Neuronal stem cell (in vitro differentiated cells): ENCODE data around the gene KCNA2.

Experiments
- DNase-seq: peaks from one replicate; pipeline ENCODE4 v3.0.0-alpha.2; 2013; ENCODE audit warnings: low spot score
- H2AFZ ChIP-seq: one replicate; pipeline ENCODE4 v1.6.1; 2013; ENCODE audit warnings: mild to moderate bottlenecking, low read length, inconsistent platforms
- H2AK5ac ChIP-seq: 2 replicates; pipeline ENCODE4 v1.6.1; 2013; ENCODE audit warnings: low read depth, mild to moderate bottlenecking, inconsistent platforms, low read length, moderate library complexity, mixed read lengths
- H2BK120ac ChIP-seq: 2 replicates; pipeline ENCODE4 v1.6.1; 2013; ENCODE audit warnings: low read depth, mild to moderate bottlenecking, inconsistent platforms, low read length, moderate library complexity, mixed read lengths
- H2BK12ac ChIP-seq: one replicate; pipeline ENCODE4 v1.6.1; 2013; ENCODE audit warnings: low read length, inconsistent platforms
- H2BK15ac ChIP-seq: 2 replicates; pipeline ENCODE4 v1.6.1; 2013; ENCODE audit warnings: mild to moderate bottlenecking, low read length, inconsistent platforms, mixed read lengths
- H2BK5ac ChIP-seq: one replicate; pipeline ENCODE4 v1.6.1; 2013; ENCODE audit warnings: inconsistent platforms, mild to moderate bottlenecking, low read length, moderate library complexity
- H3K14ac ChIP-seq: one replicate; pipeline ENCODE4 v1.6.1; 2013; ENCODE audit warnings: low read length, inconsistent platforms
- H3K18ac ChIP-seq: 2 replicates; pipeline ENCODE4 v1.6.1; 2013; ENCODE audit warnings: low read length, inconsistent platforms
- H3K23ac ChIP-seq: 2 replicates; pipeline ENCODE4 v1.6.1; 2013; ENCODE audit warnings: low read depth, mild to moderate bottlenecking, mixed read lengths, low read length, inconsistent platforms; ENCODE audit not compliant: poor library complexity
- H3K27ac ChIP-seq: replicated peaks from 3 replicates; pipeline ENCODE4 v1.5.1; 2013; ENCODE audit warnings: low read length, inconsistent platforms
- H3K27me3 ChIP-seq, 3 experiments: 2 replicates each; pipeline ENCODE4 v1.6.1; 2013; ENCODE audit warnings: low read length in 3 of 3, mild to moderate bottlenecking in 2 of 3, inconsistent platforms in 1 of 3, low read depth in 1 of 3, mixed read lengths in 1 of 3, moderate library complexity in 1 of 3; ENCODE audit not compliant: control insufficient read depth in 3 of 3, insufficient read depth in 3 of 3
- H3K36me3 ChIP-seq, 2 donors: replicated peaks in 1 of 2; 2 replicates each; pipeline ENCODE4 v1.6.1; 2013; ENCODE audit warnings: low read length in 2 of 2; ENCODE audit not compliant: control insufficient read depth in 2 of 2, insufficient read depth in 2 of 2
- H3K4ac ChIP-seq: 2 replicates; pipeline ENCODE4 v1.6.1; 2013; ENCODE audit warnings: inconsistent platforms, mild to moderate bottlenecking, low read length, moderate library complexity
- H3K4me1 ChIP-seq, 2 donors: 1 replicate in 1 of 2; 2 replicates in 1 of 2; pipeline ENCODE4 v1.6.1; 2013; ENCODE audit warnings: low read length in 2 of 2, low read depth in 1 of 2; ENCODE audit not compliant: control insufficient read depth in 2 of 2, insufficient read depth in 1 of 2
- H3K4me2 ChIP-seq: one replicate; pipeline ENCODE4 v1.6.1; 2013; ENCODE audit warnings: mild to moderate bottlenecking, low read length, inconsistent platforms; ENCODE audit not compliant: insufficient read depth, poor library complexity, severe bottlenecking
- H3K4me3 ChIP-seq, 2 donors: 2 replicates each; pipeline ENCODE4 v1.5.1; 2013; ENCODE audit warnings: low read length in 2 of 2, mild to moderate bottlenecking in 2 of 2, inconsistent platforms in 1 of 2, moderate library complexity in 1 of 2
- H3K79me1 ChIP-seq: one replicate; pipeline ENCODE4 v1.6.1; 2013; ENCODE audit warnings: low read depth, mild to moderate bottlenecking, inconsistent platforms, low read length, moderate library complexity
- H3K9ac ChIP-seq: one replicate; pipeline ENCODE4 v1.6.1; 2013; ENCODE audit warnings: mild to moderate bottlenecking, low read depth, low read length, inconsistent platforms; ENCODE audit not compliant: poor library complexity
- H3K9me3 ChIP-seq, 2 donors: replicated peaks in 1 of 2; 2 replicates each; pipeline versions ENCODE3 to v1.6.1; 2013; ENCODE audit warnings: low read length in 2 of 2, mild to moderate bottlenecking in 2 of 2, inconsistent platforms in 1 of 2, low read depth in 1 of 2, mixed read lengths in 1 of 2, moderate library complexity in 1 of 2; ENCODE audit not compliant: control insufficient read depth in 2 of 2, insufficient read depth in 1 of 2
- H4K8ac ChIP-seq: one replicate; pipeline ENCODE4 v1.6.1; 2013; ENCODE audit warnings: low read depth, mild to moderate bottlenecking, inconsistent platforms, low read length, moderate library complexity
- H4K91ac ChIP-seq: one replicate; pipeline ENCODE4 v1.6.1; 2013; ENCODE audit warnings: low read length, low read depth, mild to moderate bottlenecking, inconsistent platforms; ENCODE audit not compliant: poor library complexity
- WGBS, 2 donors: extraction: QIAGEN DNeasy Blood & Tissue Kit; methylation state at CpG; one replicate each; pipeline ENCODE4 v1.1.7; 2013; ENCODE audit warnings: missing lambda C conversion rate in 2 of 2, mixed read lengths in 1 of 2; ENCODE audit not compliant: insufficient read length in 2 of 2, insufficient replicate concordance in 1 of 2; ENCODE audit errors: extremely low coverage in 2 of 2; 5-methylcytosine and 5-hydroxymethylcytosine counted together

Gene KCNA2

GRCh38 chr1:110557481-110557880 is 48.7 kb downstream of the KCNA2 start:
- no CpG with 5 or more reads among the region's 3 CpGs for WGBS, 2 donors
- Histone ChIP-seq H4K91ac (no peak overlapping the region), H3K18ac (no peak overlapping the region), H3K9ac (no peak overlapping the region), H3K9me3 (no peaks in the 10 kb centered on the region), H4K8ac (no peak overlapping the region), H2AFZ (no peak overlapping the region), H3K4me3 (no peak overlapping the region), H3K27me3 (peaks cover 0 to 54% (median 14%) of the 10 kb centered on the region in 3 experiments), H3K4me2 (no peak overlapping the region), H2BK5ac (no peak overlapping the region), H3K27ac (no peak overlapping the region), H3K36me3 (no peaks in the 10 kb centered on the region), H3K4me1 (peaks cover 0 to 5% of the 10 kb centered on the region in 2 donors), H3K79me1 (peaks cover 4% of the 10 kb centered on the region), H2AK5ac (no peak overlapping the region), H3K23ac (no peak overlapping the region), H2BK15ac (no peak overlapping the region), H2BK12ac (no peak overlapping the region), H3K4ac (no peak overlapping the region), H3K14ac (no peak overlapping the region), H2BK120ac (no peak overlapping the region)
- no peak for DNase-seq

DNA sequence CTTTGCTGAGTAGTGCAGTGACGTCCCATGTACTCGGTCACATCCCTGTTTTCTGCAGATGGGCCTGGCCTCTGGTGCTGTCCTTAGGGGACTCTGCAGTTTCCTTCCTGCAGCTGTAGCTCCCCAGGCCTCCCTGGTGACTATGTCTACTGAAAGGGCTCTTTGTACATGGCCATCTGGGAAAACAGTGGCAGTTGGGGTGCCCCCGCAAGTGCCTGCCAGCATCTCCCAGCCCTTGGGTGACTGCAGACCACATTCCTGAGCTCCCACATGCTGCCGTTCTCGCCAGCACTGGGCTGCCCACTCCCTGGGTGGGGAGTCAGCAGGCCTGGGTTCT is 49.7 kb downstream of the KCNA2 start:
- Histone ChIP-seq H3K14ac (no peak overlapping the region), H3K27ac (no peak overlapping the region), H3K79me1 (peaks cover 4% of the 10 kb centered on the region), H2BK120ac (no peak overlapping the region), H2BK5ac (no peak overlapping the region), H2BK15ac (no peak overlapping the region), H3K4me1 (peaks cover 0 to 5% of the 10 kb centered on the region in 2 donors), H3K9me3 (no peaks in the 10 kb centered on the region), H2BK12ac (no peak overlapping the region), H2AFZ (no peak overlapping the region), H3K23ac (no peak overlapping the region), H3K4me2 (no peak overlapping the region), H3K36me3 (no peaks in the 10 kb centered on the region), H3K18ac (peak overlapping the region; percentile 36), H3K27me3 (peaks cover 0 to 62% (median 16%) of the 10 kb centered on the region in 3 experiments), H4K8ac (no peak overlapping the region), H3K4ac (no peak overlapping the region), H3K4me3 (no peak overlapping the region), H4K91ac (no peak overlapping the region), H3K9ac (no peak overlapping the region), H2AK5ac (no peak overlapping the region)
- no CpG with 5 or more reads among the region's 5 CpGs for WGBS, 2 donors
- DNase-seq: no peak

- Histone ChIP-seq H3K36me3 (no peaks in the 10 kb centered on the region), H3K27ac (no peak overlapping the region), H3K4ac (no peak overlapping the region), H3K23ac (peak overlapping the region; percentile 29), H3K9me3 (no peaks in the 10 kb centered on the region), H2AK5ac (peak overlapping the region; percentile 30), H2BK5ac (peak overlapping the region; percentile 54), H3K27me3 (peaks cover 0 to 62% (median 17%) of the 10 kb centered on the region in 3 experiments), H2BK120ac (no peak overlapping the region), H3K18ac (peak overlapping the region; percentile 86), H2AFZ (peak overlapping the region; percentile 74), H2BK12ac (no peak overlapping the region), H2BK15ac (no peak overlapping the region), H3K9ac (peak overlapping the region; percentile 73), H3K4me2 (peak overlapping the region; percentile 89), H3K4me1 (peaks cover 0 to 5% of the 10 kb centered on the region in 2 donors), H3K14ac (no peak overlapping the region), H4K91ac (no peak overlapping the region), H3K4me3 (peak overlapping the region in 1 of 2 donors; percentile 77), H4K8ac (no peak overlapping the region), H3K79me1 (peaks cover 4% of the 10 kb centered on the region)
- DNase-seq: no peak
- no CpG with 5 or more reads among the region's 11 CpGs for WGBS, 2 donors
These were observed 50.2 kb downstream of the KCNA2 start for GRCh38 chr1:110555807-110556470.

GRCh38 chr1:110554871-110555801 is 51.0 kb downstream of the KCNA2 start:
- peak overlapping the region; percentile 86 for H3K18ac ChIP-seq
- no peak overlapping the region for H3K4ac ChIP-seq
- peaks cover 0 to 5% of the 10 kb centered on the region in 2 donors for H3K4me1 ChIP-seq
- peak overlapping the region; percentile 74 for H2AFZ ChIP-seq
- H3K27ac ChIP-seq: no peak overlapping the region
- peak overlapping the region; percentile 29 for H3K23ac ChIP-seq
- no peak overlapping the region for H2BK15ac ChIP-seq
- H2AK5ac ChIP-seq: peak overlapping the region; percentile 30
- H3K4me2 ChIP-seq: peak overlapping the region; percentile 89
- H4K8ac ChIP-seq: no peak overlapping the region
- H3K14ac ChIP-seq: no peak overlapping the region
- no peak overlapping the region for H2BK120ac ChIP-seq
- no peaks in the 10 kb centered on the region for H3K36me3 ChIP-seq
- peak overlapping the region; percentile 73 for H3K9ac ChIP-seq
- no peak overlapping the region for H4K91ac ChIP-seq
- H2BK12ac ChIP-seq: no peak overlapping the region
- H3K4me3 ChIP-seq: peak overlapping the region in 1 of 2 donors; percentile 77
- WGBS, 2 donors: no CpG with 5 or more reads among the region's 53 CpGs
- peak overlapping the region; percentile 54 for H2BK5ac ChIP-seq
- peaks cover 4% of the 10 kb centered on the region for H3K79me1 ChIP-seq
- no peaks in the 10 kb centered on the region for H3K9me3 ChIP-seq
- H3K27me3 ChIP-seq: peaks cover 0 to 66% (median 17%) of the 10 kb centered on the region in 3 experiments
- DNase-seq: peak; percentile 56
